ENCODE measurements around the gene LTV1. TPM values are rescaled to one million over a fixed set of nuclear protein-coding genes. Genes with fewer than 3 reads are reported as not detected.

Gene LTV1
- polyA plus RNA-seq, 1 donor from 2014 or later, result 35.5 TPM

GRCh38 chr6:143823548-143823947 is 19.6 kb upstream of the LTV1 start:
- TF ChIP-seq REST (IDR thresholded peaks at IDR 0.05; ENCODE audit: borderline replicate concordance) (no peak), RAD21 (conservative IDR thresholded peaks at IDR 0.05) (no peak), EP300 (conservative IDR thresholded peaks at IDR 0.05; ENCODE audit: poor library complexity, severe bottlenecking) (no peak), MXI1 (conservative IDR thresholded peaks at IDR 0.05; ENCODE audit: poor library complexity, severe bottlenecking) (no peak), TAF1 (IDR thresholded peaks at IDR 0.05; ENCODE audit: low read depth) (no peak), POLR2AphosphoS5 (IDR thresholded peaks at IDR 0.05) (no peak), SMC3 (conservative IDR thresholded peaks at IDR 0.05; ENCODE audit: poor library complexity) (no peak), EZH2 (IDR thresholded peaks at IDR 0.05; ENCODE audit: borderline replicate concordance, insufficient read depth, low read length, poor library complexity, severe bottlenecking) (no peak)
- TF ChIP-seq, protein P1, sequence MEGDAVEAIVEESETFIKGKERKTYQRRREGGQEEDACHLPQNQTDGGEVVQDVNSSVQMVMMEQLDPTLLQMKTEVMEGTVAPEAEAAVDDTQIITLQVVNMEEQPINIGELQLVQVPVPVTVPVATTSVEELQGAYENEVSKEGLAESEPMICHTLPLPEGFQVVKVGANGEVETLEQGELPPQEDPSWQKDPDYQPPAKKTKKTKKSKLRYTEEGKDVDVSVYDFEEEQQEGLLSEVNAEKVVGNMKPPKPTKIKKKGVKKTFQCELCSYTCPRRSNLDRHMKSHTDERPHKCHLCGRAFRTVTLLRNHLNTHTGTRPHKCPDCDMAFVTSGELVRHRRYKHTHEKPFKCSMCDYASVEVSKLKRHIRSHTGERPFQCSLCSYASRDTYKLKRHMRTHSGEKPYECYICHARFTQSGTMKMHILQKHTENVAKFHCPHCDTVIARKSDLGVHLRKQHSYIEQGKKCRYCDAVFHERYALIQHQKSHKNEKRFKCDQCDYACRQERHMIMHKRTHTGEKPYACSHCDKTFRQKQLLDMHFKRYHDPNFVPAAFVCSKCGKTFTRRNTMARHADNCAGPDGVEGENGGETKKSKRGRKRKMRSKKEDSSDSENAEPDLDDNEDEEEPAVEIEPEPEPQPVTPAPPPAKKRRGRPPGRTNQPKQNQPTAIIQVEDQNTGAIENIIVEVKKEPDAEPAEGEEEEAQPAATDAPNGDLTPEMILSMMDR (IDR thresholded peaks at IDR 0.05; ENCODE audit: poor library complexity, severe bottlenecking), result no peak
- Histone ChIP-seq H3K9me2 (ENCODE audit: insufficient read depth, low read length) (no peaks in the 10 kb centered on the region), H4K20me1 (ENCODE audit: insufficient read depth) (no peaks in the 10 kb centered on the region), H3K79me2 (replicated peaks; ENCODE audit: insufficient read depth, low read length) (no peaks in the 10 kb centered on the region), H3K36me3 (ENCODE audit: insufficient read depth, low read length) (no peaks in the 10 kb centered on the region), H3K9me3 (ENCODE audit: low read length) (no peaks in the 10 kb centered on the region), H3K4me3 (ENCODE audit: low read length) (no peak overlapping the region), H3K27me3 (ENCODE audit: insufficient read depth, low read depth, low read length) (no peaks in the 10 kb centered on the region), H3K9ac (ENCODE audit: low read length) (no peak overlapping the region), H2AFZ (ENCODE audit: low read depth, low read length) (no peak overlapping the region), H3K27ac (ENCODE audit: low read length) (no peak overlapping the region), H3K4me2 (ENCODE audit: low read length) (no peak overlapping the region), H3F3A (ENCODE audit: insufficient read depth, low read length, poor library complexity, severe bottlenecking) (no peaks in the 10 kb centered on the region)

DNA sequence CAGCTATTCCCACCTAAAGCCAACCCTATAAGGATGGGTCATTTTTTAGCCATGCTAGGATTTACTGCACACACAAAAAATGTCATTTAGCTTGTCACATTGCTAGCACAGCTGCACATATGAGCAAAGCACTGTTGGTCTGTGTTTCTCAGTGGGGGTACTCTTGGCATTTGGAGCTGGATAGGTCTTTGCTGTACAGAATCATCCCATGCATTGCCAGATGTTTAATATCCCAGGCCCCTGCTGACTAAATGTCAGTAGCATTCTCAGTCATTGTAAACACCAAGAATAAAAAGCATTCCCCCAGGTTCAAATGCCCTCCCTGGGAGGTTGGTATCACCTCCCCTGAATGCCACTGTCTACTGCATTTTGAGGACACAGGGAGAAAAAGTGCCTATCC is 14.6 kb upstream of the LTV1 start:
- no peaks in the 10 kb centered on the region for H4K20me1 ChIP-seq (ENCODE audit: insufficient read depth)
- H3K27me3 ChIP-seq (ENCODE audit: insufficient read depth, low read depth, low read length), result no peaks in the 10 kb centered on the region
- no peak overlapping the region for H2AFZ ChIP-seq (ENCODE audit: low read depth, low read length)
- H3K9me2 ChIP-seq (ENCODE audit: insufficient read depth, low read length), result no peaks in the 10 kb centered on the region
- no peak overlapping the region for H3K9ac ChIP-seq (ENCODE audit: low read length)
- H3K4me3 ChIP-seq (ENCODE audit: low read length), result no peak overlapping the region
- no peaks in the 10 kb centered on the region for H3K36me3 ChIP-seq (ENCODE audit: insufficient read depth, low read length)
- no peaks in the 10 kb centered on the region for H3K79me2 ChIP-seq (replicated peaks; ENCODE audit: insufficient read depth, low read length)
- H3F3A ChIP-seq (ENCODE audit: insufficient read depth, low read length, poor library complexity, severe bottlenecking), result no peaks in the 10 kb centered on the region
- H3K9me3 ChIP-seq (ENCODE audit: low read length), result no peaks in the 10 kb centered on the region
- TF ChIP-seq, protein P1 (IDR thresholded peaks at IDR 0.05; ENCODE audit: poor library complexity, severe bottlenecking), result no peak
- TF ChIP-seq SMC3 (conservative IDR thresholded peaks at IDR 0.05; ENCODE audit: poor library complexity), result no peak
- no peak for TF ChIP-seq EP300 (conservative IDR thresholded peaks at IDR 0.05; ENCODE audit: poor library complexity, severe bottlenecking)
- H3K4me2 ChIP-seq (ENCODE audit: low read length), result no peak overlapping the region
- no peak overlapping the region for H3K27ac ChIP-seq (ENCODE audit: low read length)

Measured in neural cell (in vitro differentiated cells).